GM19240 (cell line): ENCODE measurements around the gene GNG7.
"Not testable (repeated sequence)": the region's sequence is repeated elsewhere in the genome, so short reads cannot be mapped to it uniquely, and the experiment has no call there.

Experiments
- DNase-seq: peaks from one replicate; pipeline ENCODE4 v3.0.0; 2011; ENCODE audit warnings: low spot score; ENCODE audit not compliant: insufficient read length

GNG7 gene

GRCh38 chr19:2517881-2518601 is 184.5 kb downstream of the GNG7 start:
- no peak for DNase-seq

DNA sequence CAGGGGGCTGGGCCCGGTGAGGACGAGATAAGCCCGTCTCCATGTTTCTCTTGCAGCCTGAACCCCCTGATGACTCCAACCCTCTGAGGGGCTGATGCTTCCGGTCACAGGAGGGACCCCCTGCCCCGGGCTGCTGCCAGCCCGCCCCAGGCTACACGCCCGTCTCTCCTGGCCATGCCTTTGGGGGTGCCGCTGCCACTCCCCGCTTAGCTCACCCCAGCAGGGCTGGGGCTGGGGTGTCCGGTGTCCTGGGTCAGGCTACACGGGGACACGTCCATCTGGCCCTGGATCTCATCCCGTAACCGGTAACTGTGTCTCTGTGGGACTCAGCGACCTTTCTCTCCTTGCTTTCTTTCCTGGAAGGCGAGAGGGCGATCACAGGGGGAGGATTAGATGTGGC is 185.8 kb downstream of the GNG7 start:
- no peak for DNase-seq

DNA sequence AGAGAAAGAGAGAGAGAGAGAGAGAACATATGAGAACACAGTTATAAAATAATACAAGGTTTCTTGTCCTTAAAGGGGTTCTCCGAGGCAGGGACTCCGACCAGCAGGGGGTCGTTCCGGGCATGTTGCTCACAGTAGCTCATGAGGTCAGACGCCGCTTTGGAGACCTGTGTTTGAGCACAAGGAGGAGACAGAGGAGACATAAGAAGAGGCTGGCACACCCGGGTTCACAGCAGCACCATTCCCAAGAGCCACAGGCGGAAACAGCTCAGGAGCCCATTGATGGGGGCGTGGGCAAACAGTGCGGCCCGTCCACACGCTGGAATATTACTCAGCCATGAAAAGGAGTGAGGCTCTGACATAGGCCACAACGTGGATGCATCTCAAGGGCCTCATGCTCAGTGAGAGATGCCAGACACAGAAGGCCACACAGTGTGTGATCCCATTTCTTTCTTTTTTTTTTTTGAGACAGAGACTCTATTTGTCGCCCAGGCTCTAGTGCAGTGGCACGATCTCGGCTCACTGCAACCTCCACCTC is 187.4 kb downstream of the GNG7 start:
- no peak for DNase-seq

GRCh38 chr19:2512523-2513431 is 189.7 kb downstream of the GNG7 start:
- DNase-seq = no peak

GRCh38 chr19:2511991-2512390 is 190.5 kb downstream of the GNG7 start:
- DNase-seq = no peak

DNA sequence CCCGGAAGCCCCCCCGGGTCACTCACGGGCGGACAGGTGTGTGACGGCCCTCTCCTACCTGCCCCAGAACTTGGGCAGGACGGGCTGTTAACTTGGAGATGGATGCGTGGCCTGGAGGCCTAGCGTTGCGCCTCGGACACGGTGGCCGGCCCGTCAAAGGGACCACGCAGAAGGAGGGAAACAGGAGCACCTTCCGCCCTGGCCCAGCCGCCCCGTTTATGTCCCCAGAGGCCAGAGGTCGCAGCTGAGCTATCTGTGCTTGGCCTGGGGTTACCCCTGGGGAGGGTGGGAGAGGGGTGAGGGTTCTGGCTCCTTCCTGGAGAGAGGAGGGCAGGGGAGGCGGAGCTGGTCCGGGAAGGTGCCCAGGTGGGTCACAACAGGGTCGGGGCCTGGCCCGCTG is 190.9 kb downstream of the GNG7 start:
- no peak for DNase-seq

DNA sequence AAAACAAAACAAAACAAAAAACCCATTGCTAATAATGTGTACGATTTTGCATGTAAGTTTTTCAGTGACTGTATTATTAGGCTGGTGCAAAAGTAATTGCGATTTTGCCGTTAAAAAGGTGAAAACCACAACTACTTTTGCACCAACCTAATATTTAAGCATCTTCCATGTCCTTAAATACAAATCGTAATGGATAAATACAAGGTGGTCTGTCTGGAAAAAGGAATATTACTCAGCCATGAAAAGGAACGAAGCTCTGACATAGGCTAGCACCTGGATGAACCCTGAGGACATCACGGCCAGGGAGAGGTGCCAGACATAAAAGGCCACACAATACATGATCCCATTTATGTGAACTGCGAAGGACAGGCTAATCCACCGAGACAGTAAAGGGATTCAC is 193.4 kb downstream of the GNG7 start:
- no peak for DNase-seq

- no peak for DNase-seq
These were observed 195.4 kb downstream of the GNG7 start for GRCh38 chr19:2507109-2507508.

GRCh38 chr19:2506656-2507055 is 195.8 kb downstream of the GNG7 start:
- DNase-seq = not testable (repeated sequence)

DNA sequence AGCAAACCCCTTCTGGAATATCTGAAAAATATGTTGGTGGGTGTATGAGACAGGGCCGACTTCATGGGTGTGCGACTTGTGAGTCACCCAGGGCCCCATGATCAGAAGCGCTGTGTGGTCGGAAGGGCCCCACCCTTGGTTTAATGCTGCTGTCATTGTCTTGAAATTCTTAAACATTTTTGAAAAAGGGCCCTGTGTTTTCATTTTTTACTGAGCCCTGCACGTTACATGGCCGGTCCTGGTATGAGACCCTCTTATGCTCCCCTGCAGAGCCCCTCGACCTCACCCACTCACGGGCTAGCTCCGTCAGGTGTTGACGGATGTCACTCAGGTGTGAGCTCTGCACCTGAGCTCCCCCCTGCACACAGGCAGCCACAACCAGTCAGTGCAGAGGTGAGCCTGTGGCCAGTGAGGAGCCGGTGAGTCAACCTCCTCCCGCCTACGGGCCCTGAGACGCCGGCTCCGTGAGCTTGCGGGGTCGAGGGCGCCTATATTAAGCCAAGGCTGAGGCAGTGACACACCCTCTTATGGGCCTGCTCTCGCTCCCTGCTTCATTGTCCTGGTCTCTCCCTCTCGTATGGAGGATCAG is 198.9 kb downstream of the GNG7 start:
- no peak for DNase-seq

DNA sequence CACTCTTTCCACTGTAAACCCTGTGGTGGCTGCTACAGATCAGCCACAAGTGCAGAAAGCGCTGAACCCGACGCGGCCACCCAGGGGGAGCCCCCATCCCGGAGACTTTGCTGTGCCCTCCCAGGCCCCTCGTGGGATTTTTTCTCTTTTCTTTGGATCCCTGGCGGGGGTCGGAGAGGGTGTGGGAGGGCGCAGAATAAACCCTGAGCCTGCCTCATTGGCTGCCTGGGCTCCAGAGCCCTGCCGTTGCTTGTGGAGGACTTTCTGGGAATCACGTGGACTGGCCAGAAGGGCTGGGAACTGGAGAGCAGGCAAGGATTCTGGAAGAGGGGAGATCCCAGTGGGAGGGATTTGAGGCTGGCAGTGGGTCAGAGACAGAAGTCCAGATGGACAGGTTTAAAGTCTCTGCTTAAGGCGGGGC is 201.6 kb downstream of the GNG7 start:
- no peak for DNase-seq

DNA sequence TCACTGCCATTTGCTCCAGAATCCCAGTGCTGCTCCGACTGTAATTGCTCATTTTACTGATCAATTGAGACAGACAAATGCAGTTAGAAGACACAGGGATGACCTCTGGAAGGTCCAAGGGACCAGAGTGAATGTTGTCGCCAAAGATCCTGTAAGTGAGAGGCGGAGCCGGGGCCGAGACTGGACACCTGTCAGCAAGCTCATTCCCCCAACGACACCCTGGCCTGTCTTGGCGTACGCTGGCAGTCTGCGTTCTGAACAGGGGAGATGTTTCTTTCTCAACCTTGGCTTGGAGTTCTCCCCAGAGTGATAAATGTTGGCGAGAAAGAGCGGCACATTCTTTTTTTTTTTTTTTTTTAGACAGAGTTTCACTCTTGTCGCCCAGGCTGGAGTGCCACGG is 202.3 kb downstream of the GNG7 start:
- no peak for DNase-seq

GRCh38 chr19:2497186-2497585 is 205.3 kb downstream of the GNG7 start:
- DNase-seq = no peak

GRCh38 chr19:2495651-2496316 is 206.7 kb downstream of the GNG7 start:
- no peak for DNase-seq

DNA sequence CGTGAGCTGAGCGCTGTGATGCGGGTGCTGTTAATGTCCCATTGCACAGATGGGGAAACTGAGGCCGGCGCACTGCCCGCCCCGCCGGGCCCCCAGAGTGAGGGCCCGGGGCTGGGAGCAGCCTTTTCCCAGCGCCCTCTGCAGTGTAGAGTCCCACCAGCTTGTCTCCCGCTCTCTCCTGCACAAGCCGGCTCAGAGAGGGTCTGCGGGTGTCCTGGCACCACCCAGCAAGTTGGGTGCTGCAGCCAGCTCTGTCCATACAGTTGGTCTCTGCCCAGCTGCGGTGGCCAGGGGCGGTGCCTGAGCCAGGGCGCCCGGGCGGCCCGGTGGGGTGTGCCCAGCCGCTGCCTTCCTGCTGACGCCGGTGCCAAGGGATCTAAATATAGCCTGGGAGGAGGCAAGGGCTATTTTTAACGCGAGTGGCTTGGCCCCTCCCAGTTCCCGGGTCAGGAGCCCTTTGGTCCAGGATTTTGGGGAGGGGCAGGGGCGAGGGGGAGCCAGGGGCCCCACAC is 207.3 kb downstream of the GNG7 start:
- DNase-seq = no peak

DNA sequence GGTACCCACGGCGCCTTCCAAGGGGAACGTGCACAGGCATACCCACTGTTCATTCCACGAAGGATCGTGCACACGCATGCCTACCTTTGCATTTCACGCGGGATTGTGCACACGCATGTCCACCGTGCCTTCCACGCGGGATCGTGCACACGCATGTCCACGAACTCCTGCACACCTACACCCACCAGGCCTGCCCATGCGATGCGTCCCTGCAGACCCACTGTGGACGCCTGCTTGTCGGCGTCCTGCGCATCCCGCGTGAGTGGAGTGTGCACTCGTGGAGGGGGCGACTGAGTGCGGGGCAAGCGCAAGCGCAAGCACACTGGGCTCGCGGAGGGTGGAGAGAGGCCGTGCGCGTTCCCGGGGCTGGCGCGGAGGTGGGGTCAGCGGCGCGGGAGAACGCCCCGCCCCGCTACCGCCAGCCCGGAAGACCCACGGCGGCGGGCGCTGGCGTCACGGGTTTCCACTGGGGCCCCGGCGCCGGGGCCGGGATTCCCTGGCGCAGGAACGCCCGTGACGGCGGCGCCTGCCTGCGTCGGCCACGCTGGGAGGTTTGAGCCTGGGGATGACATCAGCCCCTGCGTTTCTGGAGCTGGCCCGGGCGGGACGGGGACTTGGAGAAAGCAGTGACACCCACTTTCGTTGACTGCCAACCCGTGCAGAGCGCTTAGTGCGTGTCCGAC is 207.9 kb downstream of the GNG7 start:
- DNase-seq = no peak

GRCh38 chr19:2494084-2494446 is 208.4 kb downstream of the GNG7 start:
- DNase-seq = no peak

DNA sequence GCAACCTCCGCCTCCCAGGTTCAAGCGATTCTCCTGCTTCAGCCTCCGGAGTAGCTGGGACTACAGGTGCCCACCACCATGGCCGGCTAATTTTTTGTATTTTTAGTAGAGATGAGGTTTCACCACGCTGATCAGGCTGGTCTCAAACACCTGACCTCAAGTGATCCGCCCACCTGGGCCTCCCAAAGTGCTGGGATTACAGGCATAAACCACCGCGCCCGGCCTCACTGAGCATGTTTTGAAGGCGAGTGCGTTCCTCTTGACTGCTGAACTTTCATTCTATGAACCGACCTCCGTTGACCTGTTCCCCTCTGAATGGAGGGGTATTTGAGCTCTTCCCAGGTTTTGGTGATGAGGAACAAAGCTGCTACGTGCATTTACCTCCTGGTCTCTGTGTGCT is 209.0 kb downstream of the GNG7 start:
- not testable (repeated sequence) for DNase-seq

GRCh38 chr19:2492870-2493269 is 209.6 kb downstream of the GNG7 start:
- DNase-seq = no peak

GRCh38 chr19:2491130-2491801 is 211.2 kb downstream of the GNG7 start:
- DNase-seq = no peak
